ENCODE results near the gene NOTCH1.

GRCh38 chr9:136550439-136551289 lies 4.8 kb upstream of the NOTCH1 start:
- TF ChIP-seq POLR2AphosphoS5 (IDR thresholded peaks at IDR 0.05) = no peak
- TF ChIP-seq EP300 (conservative IDR thresholded peaks at IDR 0.05; ENCODE audit: poor library complexity, severe bottlenecking) = no peak
- no peak for TF ChIP-seq CTCF (IDR thresholded peaks at IDR 0.05; ENCODE audit: poor library complexity, severe bottlenecking)
- no peak for TF ChIP-seq TAF1 (IDR thresholded peaks at IDR 0.05; ENCODE audit: low read depth)
- no peak for TF ChIP-seq EZH2 (IDR thresholded peaks at IDR 0.05; ENCODE audit: borderline replicate concordance, insufficient read depth, low read length, poor library complexity, severe bottlenecking)
- TF ChIP-seq REST (IDR thresholded peaks at IDR 0.05; ENCODE audit: borderline replicate concordance) = no peak
